Tibial nerve (tissue), 4 donors: ENCODE results near the gene SOHLH2.

Source experiments
- CTCF ChIP-seq, 5 experiments: fragments of 200-600 bp in 3 of 5; fragments of 450-650 bp in 2 of 5; sonication (generic) in 3 of 5; IDR thresholded peaks; one replicate each; pipeline ENCODE4 v1.5.1; 2016 to 2019; ENCODE audit warnings: antibody characterized with exemption in 5 of 5, mild to moderate bottlenecking in 3 of 5, moderate library complexity in 2 of 5
- EP300 ChIP-seq, 2 donors: sonication (generic); formaldehyde crosslinking; IDR thresholded peaks; one replicate each; pipeline ENCODE4 v1.6.1; 2017; ENCODE audit warnings: antibody characterized with exemption in 2 of 2, mild to moderate bottlenecking in 1 of 2

GRCh38 chr13:36146511-36147269 is 67.7 kb downstream of the SOHLH2 start:
- no peak for TF ChIP-seq CTCF (IDR thresholded peaks at IDR 0.05)
- no peak for TF ChIP-seq EP300 (IDR thresholded peaks at IDR 0.05)
